Measurements from ENCODE around the gene UBR3. TPM values are rescaled to one million over a fixed set of nuclear protein-coding genes. Genes with fewer than 3 reads are reported as not detected.

Gene UBR3
- total and polyA plus RNA-seq, 2 of the 4 experiments (the other 2 are of a cell fraction) = 10.0 to 33.9 TPM

DNA sequence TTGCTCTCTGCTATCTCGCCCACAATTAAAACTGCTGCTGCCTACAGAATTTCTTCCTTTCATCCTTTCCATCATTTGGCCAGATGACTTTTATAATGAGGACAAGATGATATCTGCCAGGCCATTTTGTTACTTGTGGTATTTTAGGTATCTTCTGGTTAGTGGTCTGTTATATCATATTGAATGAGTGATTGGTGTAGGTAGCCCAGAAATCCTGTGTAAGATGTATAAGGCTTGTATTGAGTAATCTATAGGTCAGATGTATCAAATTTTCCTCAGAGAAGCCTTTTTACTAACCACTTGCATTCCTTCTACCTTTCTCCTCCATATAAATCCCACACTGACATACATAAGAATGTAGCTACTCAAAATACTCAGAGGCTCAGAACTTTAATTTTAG, 118.3 kb downstream of the UBR3 start:
- dilution Hi-C loops (cut with HindIII; ENCODE audit: low sequenced_read_pairs, unreplicated experiment) (no loop called here), in situ Hi-C loops (cut with MboI; ENCODE audit: low sequenced_read_pairs) (loop anchor here (25.0 kb wide), 1 partner anchor 867 kb away; the partner anchor contains the start of gene GAD1), intact Hi-C loops (cut with micrococcal nuclease) (no loop called here)
- ATAC-seq (ENCODE audit: low read depth) (no peak), DNase-seq (no peak)
- peaks cover 2 to 8% of the 10 kb centered on the region in 2 experiments; a peak in 3 of 4 replicates for H3K79me1 ChIP-seq (ENCODE audit: low read depth in 1 of 2, low read length in 2 of 2)
- WGBS, 2 experiments (ENCODE audit: extremely low coverage in 2 of 2, insufficient read length in 1 of 2) = no CpG with 5 or more reads among the region's 1 CpG
- H3K27me3 ChIP-seq (ENCODE audit: control insufficient read depth, insufficient read depth, low read length) = no peaks in the 10 kb centered on the region
- no peak overlapping the region for H3K27ac ChIP-seq (ENCODE audit: insufficient read depth, low read length)
- no peak overlapping the region for H3K56ac ChIP-seq (ENCODE audit: extremely low read depth, insufficient read depth, low read length)
- no peaks in the 10 kb centered on the region for H4K20me1 ChIP-seq (ENCODE audit: insufficient read depth, low read length)
- no peak overlapping the region for H2AK5ac ChIP-seq (ENCODE audit: low read depth, low read length)
- no peak overlapping the region for H3K23ac ChIP-seq (ENCODE audit: low read depth, low read length)
- no peak overlapping the region for H4K91ac ChIP-seq (ENCODE audit: insufficient read depth, low read depth, low read length)
- ChIA-PET CTCF (no interaction called here), POLR2A (ENCODE audit: unreplicated experiment) (no interaction called here)
- no peak overlapping the region for H3K4me3 ChIP-seq (ENCODE audit: insufficient read depth, low read depth, low read length)
- no peak overlapping the region for H2BK5ac ChIP-seq (ENCODE audit: low read depth, low read length, poor library complexity, severe bottlenecking)
- no peak overlapping the region for H3K4me2 ChIP-seq (ENCODE audit: low read depth, low read length)
- no peaks in the 10 kb centered on the region for H3K9me3 ChIP-seq (ENCODE audit: control insufficient read depth, insufficient read depth, low read length)
- H4K5ac ChIP-seq (ENCODE audit: low read depth, low read length) = no peak overlapping the region
- H3K18ac ChIP-seq (ENCODE audit: low read depth, low read length) = no peak overlapping the region
- no peak overlapping the region for H3K4ac ChIP-seq (ENCODE audit: low read depth, low read length)
- H3K9ac ChIP-seq (ENCODE audit: low read depth, low read length) = no peak overlapping the region
- no peak overlapping the region for H3K14ac ChIP-seq (replicated peaks; ENCODE audit: low read depth, low read length)
- H2BK120ac ChIP-seq (ENCODE audit: low read depth, low read length) = no peak overlapping the region
- H2AFZ ChIP-seq (replicated peaks; ENCODE audit: low read length, poor library complexity) = no peak overlapping the region
- no peak for TF ChIP-seq BHLHE40 (IDR thresholded peaks at IDR 0.05; ENCODE audit: low read depth, low read length)
- TF ChIP-seq FOS (IDR thresholded peaks at IDR 0.05; ENCODE audit: low read depth, low read length) = no peak
- no peak for TF ChIP-seq SMC3 (IDR thresholded peaks at IDR 0.05; ENCODE audit: low read depth, low read length)
- no peak for TF ChIP-seq MAFK (IDR thresholded peaks at IDR 0.05; ENCODE audit: low read depth, low read length)
- no peak for TF ChIP-seq RFX5 (IDR thresholded peaks at IDR 0.05; ENCODE audit: low read depth, low read length)
- no peak for TF ChIP-seq POLR2A (IDR thresholded peaks at IDR 0.05; ENCODE audit: low read depth, low read length)
- TF ChIP-seq, protein P1, sequence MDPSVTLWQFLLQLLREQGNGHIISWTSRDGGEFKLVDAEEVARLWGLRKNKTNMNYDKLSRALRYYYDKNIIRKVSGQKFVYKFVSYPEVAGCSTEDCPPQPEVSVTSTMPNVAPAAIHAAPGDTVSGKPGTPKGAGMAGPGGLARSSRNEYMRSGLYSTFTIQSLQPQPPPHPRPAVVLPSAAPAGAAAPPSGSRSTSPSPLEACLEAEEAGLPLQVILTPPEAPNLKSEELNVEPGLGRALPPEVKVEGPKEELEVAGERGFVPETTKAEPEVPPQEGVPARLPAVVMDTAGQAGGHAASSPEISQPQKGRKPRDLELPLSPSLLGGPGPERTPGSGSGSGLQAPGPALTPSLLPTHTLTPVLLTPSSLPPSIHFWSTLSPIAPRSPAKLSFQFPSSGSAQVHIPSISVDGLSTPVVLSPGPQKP (IDR thresholded peaks at IDR 0.05; ENCODE audit: borderline replicate concordance, low read depth, low read length) = no peak
- no peak for TF ChIP-seq RCOR1 (IDR thresholded peaks at IDR 0.05; ENCODE audit: insufficient replicate concordance, low read length)
- TF ChIP-seq, protein P2, sequence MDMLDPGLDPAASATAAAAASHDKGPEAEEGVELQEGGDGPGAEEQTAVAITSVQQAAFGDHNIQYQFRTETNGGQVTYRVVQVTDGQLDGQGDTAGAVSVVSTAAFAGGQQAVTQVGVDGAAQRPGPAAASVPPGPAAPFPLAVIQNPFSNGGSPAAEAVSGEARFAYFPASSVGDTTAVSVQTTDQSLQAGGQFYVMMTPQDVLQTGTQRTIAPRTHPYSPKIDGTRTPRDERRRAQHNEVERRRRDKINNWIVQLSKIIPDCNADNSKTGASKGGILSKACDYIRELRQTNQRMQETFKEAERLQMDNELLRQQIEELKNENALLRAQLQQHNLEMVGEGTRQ (IDR thresholded peaks at IDR 0.05; ENCODE audit: low read depth, low read length) = no peak
- no peak for TF ChIP-seq NFE2L2 (IDR thresholded peaks at IDR 0.05; ENCODE audit: low read depth, low read length)
- no peak for TF ChIP-seq MXI1 (IDR thresholded peaks at IDR 0.05; ENCODE audit: borderline replicate concordance, low read depth, low read length)
- no peak for TF ChIP-seq RAD21 (IDR thresholded peaks at IDR 0.05; ENCODE audit: low read length)
- no peak for TF ChIP-seq CEBPB (IDR thresholded peaks at IDR 0.05; ENCODE audit: low read depth, low read length)
- TF ChIP-seq, protein P3, sequence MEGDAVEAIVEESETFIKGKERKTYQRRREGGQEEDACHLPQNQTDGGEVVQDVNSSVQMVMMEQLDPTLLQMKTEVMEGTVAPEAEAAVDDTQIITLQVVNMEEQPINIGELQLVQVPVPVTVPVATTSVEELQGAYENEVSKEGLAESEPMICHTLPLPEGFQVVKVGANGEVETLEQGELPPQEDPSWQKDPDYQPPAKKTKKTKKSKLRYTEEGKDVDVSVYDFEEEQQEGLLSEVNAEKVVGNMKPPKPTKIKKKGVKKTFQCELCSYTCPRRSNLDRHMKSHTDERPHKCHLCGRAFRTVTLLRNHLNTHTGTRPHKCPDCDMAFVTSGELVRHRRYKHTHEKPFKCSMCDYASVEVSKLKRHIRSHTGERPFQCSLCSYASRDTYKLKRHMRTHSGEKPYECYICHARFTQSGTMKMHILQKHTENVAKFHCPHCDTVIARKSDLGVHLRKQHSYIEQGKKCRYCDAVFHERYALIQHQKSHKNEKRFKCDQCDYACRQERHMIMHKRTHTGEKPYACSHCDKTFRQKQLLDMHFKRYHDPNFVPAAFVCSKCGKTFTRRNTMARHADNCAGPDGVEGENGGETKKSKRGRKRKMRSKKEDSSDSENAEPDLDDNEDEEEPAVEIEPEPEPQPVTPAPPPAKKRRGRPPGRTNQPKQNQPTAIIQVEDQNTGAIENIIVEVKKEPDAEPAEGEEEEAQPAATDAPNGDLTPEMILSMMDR (conservative IDR thresholded peaks at IDR 0.05; ENCODE audit: low read depth, low read length) = no peak
- TF ChIP-seq CHD1 (IDR thresholded peaks at IDR 0.05; ENCODE audit: low read depth, low read length) = no peak
- no peak for TF ChIP-seq MAZ (IDR thresholded peaks at IDR 0.05; ENCODE audit: borderline replicate concordance, low read depth, low read length)
- no peaks in the 10 kb centered on the region; the same call in 1 of the 2 replicates for H3K4me1 ChIP-seq (ENCODE audit: control insufficient read depth, insufficient read depth, low read length)
- peaks cover 2% of the 10 kb centered on the region; the same call in 1 of the 2 replicates for H3K36me3 ChIP-seq (ENCODE audit: control insufficient read depth, insufficient read depth, low read length)
- H2AK9ac ChIP-seq (replicated peaks; ENCODE audit: low read depth, low read length, poor library complexity) = no peak overlapping the region
- no peak overlapping the region for H4K8ac ChIP-seq (ENCODE audit: low read depth in 2 of 2, low read length in 2 of 2)
- no TSS peak for BruUV-seq (replicated peaks)
- no peak overlapping the region for H2BK15ac ChIP-seq (ENCODE audit: low read depth, low read length)
- H3K9me1 ChIP-seq (ENCODE audit: insufficient read depth, low read length) = no peaks in the 10 kb centered on the region
- no peak overlapping the region for H2BK20ac ChIP-seq (ENCODE audit: low read depth, low read length)
